Frontal cortex (tissue), 4 donors: ENCODE results near the gene RARB. TPM values are rescaled to one million over a fixed set of nuclear protein-coding genes. Genes with fewer than 3 reads are reported as not detected.
A peak's percentile ranks its signal among the peaks of the same experiment; 100 is the strongest.

Experiments
- DNase-seq, 2 donors: peaks; one replicate each; pipeline ENCODE4 v3.0.0; 2012; ENCODE audit warnings: low spot score in 2 of 2
- FAIRE-seq: peaks from 2 replicates; lab custom pipeline; 2012; peaks lifted over from hg19 to GRCh38; lab: Jason Lieb, UNC
- total RNA-seq: library from RNA; depleted of rRNA; stranded (reverse); fragments of >200 nt; gene quantifications from one replicate; pipeline ENCODE4 v1.2.3, GENCODE V29; 2014
- donor health status: control.
- donor health status: control.
- donor health status: control.

RARB gene
- total RNA-seq, 1 donor from 2014 or later = 28.5 TPM

DNA sequence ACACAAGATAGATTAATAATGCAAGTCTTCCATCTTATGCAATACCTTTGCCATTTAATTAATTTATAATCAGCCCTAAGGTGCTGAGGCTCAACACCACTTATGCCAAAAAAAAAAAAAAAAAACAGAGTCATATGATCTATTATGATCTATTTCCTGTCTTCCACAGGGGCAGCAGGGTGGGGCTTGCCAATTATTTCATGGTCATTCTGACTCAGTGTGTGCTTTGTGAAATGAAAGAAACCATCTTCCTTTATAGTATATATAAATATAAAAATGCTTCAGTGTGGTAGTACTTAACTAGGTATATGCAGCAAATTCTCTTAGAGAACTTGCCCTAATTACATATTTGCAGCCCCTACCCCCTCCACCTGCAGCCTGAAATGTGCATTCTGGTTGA, 7.2 kb upstream of the RARB start:
- DNase-seq (no peak), FAIRE-seq (no peak)

DNA sequence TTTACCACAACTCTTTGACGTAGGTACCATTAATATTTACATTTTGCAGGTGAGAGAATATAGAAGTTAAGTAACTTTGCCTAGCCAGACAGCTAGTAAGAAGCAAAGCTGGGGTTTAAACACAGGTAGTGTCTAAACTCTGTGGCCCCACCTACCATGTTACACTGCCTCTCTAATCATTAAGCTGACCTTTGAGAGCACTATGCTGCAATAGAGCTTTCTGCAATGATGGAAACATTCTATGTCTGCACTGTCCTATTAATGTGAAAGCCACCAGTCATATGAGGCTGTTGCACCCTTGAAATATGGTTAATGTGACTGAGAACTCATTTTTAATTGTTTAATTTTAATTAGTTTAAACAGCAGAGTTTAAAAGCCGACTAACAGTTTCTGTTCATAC, 6.3 kb upstream of the RARB start:
- DNase-seq (no peak), FAIRE-seq (no peak)

DNA sequence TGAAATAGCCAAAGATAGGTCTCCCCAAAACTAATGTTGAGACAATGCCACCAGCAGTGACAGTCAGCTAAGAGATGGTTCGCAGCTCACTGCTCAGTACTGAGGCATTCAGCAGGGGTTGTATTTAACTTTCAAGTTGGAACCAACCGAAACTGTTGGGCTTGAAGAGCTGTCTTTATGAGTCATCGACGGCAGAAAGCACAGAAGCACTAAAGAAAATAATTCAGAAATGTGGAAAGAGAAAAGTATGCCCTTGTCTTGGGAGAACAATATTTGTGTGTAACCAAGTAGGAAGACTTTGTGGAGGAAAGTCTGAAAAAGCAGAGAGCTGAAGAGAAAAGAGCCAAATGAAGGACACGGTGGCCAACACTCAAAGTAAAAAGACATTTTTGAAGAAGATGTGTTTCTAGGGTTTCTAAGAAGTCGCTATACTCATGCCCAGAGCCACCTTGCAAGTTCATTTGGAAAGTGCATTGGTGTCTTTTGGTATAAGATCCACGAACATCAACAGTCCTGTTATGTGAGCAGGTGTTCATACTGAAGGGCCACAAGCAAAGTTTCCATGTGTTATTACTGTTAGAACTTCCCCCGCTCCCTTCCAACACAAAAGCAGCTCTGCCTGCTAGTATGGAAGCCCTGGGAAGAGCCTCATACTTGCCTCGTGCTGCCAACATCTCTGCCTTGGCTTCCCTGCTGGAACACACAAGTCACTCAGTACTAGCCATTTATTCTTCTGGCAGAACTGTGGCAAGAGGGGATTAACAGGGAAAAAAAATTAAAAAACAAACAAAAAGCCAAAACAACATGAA, 4.1 kb upstream of the RARB start:
- DNase-seq (peak in 1 of 2 donors; percentile 13), FAIRE-seq (no peak)

DNA sequence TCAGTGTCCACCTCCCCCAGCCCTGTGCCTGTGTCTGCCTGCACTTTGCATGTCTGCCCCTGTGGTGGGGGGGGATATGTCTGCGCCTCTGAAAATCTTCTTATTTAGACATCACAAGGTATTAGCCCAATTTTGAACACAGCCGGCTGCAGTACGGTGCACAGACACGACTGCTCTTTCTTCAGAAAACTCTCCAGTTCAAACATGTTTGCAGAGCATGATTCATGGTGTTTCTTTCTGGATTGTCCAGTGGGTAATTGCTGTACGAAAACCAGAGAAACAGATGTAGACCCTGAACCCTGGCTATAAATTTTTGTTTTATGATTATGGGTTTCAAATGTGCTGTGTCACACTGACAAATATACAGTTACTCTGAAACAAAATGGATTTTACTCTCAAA, 3.4 kb upstream of the RARB start:
- no peak for DNase-seq
- no peak for FAIRE-seq

DNA sequence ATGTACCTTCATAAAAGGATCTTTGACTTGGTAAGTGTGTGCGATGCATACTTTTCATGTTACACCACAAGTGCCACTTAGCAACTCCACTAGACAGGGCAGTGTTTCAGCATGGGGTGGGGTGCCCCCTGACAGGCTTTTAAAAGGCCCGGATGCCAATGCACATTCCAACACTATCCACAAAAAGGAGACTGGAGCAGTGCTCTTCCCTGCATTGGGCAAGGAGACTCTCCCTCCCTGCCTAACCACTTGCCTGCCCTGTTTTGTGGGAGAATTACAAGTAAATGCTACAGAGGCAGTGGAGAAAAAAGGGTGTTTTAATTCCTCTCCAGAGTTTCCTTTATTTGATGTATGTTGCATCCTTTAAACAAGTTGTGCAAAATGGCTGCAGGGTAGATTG, 1.7 kb upstream of the RARB start:
- DNase-seq = no peak

DNA sequence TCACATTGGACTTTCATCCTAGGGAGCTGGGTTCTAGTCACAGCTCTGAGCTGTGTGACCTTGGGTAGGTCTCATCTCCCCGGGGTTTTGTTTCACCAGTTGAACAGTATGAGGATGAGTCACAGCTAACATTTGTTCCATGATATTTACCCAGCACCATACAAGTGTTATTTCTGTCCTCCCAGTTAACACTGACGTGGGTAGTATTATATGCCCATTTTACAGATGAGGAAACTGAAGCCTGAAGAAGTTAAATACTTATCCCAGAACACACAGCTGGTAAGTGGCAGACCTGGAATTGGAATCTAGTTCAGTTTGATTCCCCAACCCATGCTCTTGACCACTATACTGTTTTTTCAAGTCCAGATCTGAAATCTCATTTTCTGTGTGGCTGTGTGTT, 908 bp upstream of the RARB start:
- no peak for DNase-seq
- no peak for FAIRE-seq

More for the DNA sequence above, 1.7 kb upstream of the RARB start:
- FAIRE-seq = no peak

DNA sequence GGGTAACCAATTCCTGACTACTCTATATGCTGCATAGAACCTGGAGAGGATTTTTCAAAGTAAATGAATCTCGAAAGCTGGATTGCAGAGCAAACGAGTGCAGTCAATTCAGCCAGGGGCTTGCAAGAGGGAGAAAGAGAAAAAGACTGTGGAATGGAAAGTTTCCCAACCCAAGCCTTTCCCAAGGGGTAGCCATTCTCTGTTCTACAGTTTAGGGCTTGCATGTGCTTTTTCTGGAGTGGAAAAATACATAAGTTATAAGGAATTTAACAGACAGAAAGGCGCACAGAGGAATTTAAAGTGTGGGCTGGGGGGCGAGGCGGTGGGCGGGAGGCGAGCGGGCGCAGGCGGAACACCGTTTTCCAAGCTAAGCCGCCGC, 511 bp upstream of the RARB start:
- DNase-seq = no peak
- no peak for FAIRE-seq

DNA sequence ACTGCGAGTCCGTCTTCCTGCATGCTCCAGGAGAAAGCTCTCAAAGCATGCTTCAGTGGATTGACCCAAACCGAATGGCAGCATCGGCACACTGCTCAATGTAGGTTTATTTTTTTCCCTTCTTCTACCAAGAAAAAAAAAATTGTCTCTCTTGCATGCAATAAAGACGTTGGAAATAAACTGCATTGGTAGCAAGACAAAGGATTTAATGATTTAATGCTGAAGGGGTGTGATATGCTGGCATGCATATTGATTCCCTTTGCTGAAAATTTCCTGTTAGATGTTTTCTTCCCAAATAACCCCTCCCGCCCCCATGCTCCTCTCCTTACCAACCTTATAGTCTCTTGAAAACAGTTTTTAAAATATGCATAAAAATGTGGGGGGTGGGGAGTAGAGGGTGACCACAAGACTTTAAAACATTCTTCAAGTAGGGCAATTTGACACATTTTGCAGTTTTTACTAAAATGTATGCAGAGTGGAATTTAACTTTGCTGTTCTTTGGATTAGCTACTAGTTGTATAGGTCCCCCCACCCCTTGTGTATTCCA, 799 bp downstream of the RARB start:
- FAIRE-seq = no peak
- no peak for DNase-seq

DNA sequence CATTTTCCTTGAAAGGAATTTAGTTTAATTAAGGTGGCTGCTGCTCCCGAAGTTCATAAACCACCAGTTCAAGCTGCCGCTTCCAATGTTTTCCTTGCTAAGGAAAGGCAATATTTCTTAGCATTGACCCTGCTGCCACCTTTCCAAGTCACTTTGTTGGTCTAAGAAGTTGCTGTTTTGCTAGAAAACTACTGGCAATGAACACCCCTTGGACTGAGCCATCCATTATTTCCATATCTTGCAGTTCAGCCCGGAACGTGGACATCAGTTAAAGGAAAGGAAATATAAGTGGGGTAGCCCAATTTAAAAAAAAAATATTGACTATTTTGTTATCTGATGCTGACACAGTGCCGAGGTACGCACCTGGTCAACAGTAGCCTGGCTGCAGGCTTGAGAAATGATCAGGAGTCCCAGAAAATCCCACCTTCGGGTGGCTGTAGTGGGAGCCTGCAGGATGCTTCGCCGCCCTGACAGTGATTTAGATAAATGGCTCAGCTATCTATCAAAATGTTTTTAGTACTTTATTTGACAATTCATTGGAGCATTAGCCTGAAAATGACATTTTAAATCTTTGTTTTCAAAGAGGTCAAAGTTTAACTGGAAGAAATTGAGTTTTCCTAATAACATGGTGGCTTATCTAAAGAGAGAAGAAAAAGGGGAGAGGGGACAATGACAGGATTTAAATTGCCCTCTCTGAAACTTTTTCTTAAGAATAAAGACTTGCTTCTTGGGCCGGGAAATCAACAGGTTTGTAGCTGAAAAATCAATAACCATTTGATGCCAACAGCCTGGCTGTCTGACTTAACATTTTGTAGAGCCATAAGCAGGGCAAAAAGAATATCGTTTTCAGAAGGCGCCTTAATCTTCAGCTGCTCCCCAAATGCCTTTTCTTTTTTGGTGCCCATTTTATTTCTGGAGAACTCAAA, 1.6 kb downstream of the RARB start:
- DNase-seq (no peak), FAIRE-seq (no peak)

DNA sequence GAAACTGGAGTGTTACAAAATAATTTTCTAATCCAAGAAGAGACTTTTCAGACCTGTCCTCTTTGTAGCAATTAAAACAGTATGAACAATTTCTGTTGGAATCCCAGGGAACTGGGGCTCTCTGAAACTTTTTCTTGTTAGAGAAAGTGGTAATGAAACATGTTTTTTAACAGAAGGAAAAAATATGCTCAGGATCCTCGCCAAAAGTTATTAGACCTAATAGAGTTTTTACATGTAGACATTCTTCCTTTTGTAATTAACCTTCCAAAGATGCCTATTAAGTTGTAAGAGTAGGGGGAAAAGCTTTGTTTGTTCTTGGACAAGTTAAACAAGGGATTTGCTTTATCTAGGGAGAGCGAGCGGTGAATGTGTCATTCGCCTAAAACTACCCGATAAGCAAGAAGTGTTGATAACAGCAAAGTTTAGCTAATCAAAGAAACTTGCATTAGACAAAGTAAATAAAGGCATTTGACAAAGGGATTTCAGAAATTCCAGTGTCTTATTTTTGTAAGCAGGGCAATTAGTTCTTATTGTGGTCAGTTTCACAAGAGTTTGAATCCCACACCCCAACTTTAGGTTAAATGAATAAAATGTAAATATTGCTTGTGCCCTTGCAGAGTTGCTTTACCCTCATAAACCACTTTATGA, 2.3 kb downstream of the RARB start:
- DNase-seq = no peak
- FAIRE-seq = no peak

DNA sequence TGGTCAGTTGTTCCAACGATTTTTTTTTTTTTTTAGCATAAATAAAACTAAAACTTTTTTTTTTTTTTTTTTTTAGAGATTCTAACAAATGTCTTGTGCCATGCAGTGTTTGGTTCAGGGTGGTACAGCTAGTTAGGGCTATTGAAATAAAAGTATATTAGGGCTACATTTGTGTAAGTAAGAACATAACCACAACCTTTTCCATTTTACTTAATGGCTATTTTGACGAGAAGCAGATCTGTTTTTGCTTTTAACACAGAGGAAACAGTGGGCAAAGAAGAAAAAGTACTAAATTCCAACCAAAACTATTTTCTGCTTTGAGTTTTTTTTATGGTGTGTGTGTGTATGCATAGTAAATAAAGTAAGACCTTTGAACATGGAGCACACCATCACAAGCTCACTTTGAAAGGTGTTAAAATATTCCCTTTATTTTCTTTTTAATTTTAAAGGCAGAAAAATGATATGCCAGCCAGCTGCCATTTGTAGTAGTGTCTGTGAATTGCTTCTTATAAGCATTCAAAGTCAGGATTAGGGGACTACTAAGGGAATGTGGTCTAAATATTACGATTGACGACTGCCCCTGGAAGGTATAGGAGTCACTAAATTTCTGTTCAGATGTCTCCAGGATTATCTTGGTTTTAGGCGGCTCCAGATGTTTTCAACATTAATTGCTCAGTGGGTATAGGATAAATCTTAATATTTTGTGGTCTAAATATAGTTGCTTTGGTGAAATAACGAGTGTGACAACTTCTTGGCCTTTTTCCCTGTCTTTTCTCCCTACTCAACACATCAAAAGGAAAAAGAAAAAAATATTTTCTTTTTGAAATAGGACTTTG, 3.1 kb downstream of the RARB start:
- no peak for FAIRE-seq
- no peak for DNase-seq

DNA sequence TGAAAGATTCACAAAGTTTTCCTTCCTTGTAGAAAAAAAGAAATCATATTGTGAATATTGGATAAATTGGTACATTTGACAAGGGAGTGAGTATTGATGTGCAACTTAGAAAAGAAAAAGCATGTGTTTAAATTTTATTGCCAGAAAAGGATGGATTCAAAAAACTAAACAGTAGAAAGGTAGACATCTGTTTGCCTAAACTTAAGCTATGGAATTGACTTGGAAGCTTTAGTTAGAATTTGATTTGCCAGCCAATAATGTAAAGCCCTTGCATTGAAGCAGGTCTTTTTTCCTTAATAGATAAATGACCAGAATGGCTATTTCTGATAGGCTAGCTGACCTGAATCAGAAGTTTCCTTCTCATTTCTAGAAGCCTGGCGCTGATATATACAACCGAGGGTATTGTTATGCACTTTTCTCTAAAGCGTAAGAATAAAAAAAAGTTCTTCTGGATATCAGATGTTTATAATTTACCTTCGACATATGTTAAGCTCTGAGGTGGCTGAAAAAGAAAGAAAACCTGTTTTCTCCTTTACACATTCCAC, 4.2 kb downstream of the RARB start:
- no peak for FAIRE-seq
- DNase-seq = no peak

DNA sequence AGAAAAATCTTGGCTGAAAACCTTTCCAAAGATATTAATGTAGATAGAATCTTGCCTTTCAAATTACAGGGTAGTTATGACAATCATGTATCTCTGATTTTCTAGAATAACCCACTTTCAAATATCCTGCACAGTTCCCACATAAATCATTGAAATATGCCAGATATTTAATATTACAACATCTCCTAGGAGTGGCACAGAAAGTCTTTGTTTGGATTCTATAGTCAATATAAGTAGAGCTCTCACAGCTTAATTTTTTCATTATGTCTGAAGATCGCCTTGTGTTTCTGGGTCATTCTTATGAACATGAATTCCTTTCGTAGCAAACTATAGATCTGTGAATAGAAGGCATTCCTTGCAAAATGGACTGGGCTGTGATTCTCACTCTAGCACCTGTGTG, 5.0 kb downstream of the RARB start:
- DNase-seq = no peak
- no peak for FAIRE-seq

DNA sequence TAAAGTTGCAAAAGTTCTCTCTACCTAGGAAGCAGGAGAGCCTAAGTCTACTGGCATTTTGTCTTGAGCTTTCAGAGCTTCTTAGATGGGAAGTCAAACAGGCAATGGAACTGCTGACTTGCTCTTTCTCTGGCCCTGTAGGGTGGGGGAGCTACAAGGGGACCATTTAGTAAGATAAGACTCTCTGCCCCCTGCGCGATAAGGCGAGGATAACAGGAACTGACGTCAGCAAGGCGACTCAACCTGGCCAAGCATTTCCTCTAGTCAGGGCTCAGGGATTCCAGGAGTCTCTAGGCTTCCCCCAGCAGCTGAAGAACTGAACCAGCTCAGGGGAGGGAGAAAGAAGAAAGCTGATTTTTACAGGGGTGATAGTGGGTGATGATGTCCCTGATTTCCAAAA, 5.8 kb downstream of the RARB start:
- DNase-seq (no peak), FAIRE-seq (no peak)

DNA sequence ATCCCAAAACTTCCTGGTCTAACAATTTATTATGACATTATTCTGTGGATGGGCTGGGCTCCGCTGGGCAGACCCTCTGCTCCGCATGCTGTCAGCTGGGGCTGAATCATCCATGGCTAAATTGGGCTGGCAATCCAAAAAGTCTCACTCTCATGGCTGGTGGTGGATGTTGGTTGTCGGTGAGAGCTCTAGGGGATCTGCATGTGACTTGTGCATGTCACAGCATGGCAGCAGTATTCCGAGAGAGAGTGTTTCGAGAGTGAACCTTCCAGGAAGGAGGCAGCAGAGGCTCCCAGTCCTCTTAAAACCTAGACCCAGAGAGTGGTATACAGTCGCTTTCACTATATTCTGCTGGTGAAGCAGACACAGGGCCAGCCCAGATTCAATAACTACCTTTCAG, 9.9 kb downstream of the RARB start:
- DNase-seq = no peak
- no peak for FAIRE-seq

DNA sequence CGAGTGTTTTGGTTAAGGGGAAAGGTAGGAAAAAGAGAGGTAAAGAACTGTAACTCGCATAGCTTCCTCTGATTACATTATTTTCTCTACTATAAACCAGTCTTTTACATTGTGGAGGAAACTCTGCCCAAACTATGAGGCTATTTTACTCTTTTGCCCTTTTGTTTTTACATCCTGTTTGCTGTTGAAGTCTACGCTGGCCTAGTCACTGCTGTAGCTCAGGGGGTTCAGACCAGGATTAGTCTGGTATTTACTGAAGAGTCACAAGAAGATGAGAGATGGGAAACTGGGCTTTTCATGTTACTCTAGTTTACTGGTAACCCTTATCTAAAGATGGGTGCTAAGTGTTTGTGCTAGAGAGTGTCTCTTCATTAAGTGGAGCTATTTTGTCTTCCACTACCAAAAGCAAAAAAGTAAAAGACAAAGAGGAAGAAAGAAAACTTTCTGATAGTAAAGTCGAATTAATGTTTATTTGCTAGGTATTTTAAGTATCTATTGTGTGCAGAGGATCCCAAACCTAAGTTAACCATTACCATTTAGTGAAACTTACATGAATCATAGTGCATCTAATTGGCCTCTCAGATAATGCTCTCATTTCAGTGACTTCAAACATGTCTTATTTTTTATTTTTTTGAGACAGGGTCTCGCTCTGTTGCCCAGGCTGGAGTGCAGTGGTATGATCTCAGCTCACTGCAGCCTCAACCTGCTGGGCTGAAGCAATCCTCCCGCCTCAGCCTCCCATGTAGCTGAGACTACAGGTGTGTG, 10.9 kb downstream of the RARB start:
- no peak for FAIRE-seq
- no peak for DNase-seq

DNA sequence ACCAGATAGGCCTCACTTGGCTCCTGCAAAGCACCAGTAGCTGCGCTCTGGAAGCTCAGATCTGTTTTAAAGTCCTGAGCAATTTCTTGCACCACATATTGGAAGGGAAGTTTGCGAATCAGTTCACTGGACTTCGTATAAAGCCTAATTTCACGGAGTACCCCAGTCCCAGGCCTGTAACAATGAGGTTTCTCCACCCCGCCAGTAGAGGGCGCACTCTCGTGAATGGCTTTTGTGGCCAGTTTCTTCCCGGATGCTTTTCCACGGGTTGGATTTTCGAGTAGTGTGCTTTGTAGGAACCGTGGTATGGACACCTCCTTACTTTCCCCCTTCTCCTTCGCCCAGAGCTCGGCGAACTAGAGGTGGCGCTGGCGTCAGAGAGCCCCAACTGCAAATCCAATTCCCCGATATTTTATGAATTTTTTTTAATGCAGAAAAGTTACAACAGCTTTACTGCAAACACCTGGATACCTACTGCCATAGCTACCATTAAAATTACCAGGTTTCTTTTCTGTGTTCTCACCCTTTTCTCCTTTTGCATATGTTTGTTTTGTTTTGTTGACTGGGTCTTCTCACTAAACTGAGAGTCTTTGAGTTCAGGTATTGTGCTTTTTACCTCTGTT, 13.3 kb downstream of the RARB start:
- no peak for FAIRE-seq
- DNase-seq = no peak

DNA sequence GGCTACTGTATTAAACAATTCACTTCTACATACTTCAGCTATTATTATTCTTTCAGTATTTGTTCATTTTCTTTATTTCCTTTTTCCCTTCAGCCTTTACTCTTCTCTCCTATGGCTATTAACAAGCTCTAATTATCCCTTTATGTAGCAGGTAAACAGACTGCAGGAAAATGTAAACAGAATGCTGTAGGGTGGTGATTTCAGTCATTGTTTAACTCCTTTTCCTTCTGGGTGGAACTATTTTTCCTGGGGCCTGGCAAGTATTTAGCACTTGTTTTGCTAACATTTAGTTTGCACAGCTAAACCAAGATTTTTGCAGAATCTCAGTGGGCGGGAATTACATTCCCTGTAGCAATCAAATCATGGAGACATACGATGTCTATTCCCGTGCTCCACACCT, 14.4 kb downstream of the RARB start:
- no peak for FAIRE-seq

More for the DNA sequence above, 14.4 kb downstream of the RARB start:
- no peak for DNase-seq
